Smooth muscle cell (in vitro differentiated cells): ENCODE data around the gene NEIL1. TPM values are rescaled to one million over a fixed set of nuclear protein-coding genes. Genes with fewer than 3 reads are reported as not detected.

ENCODE experiments used
- DNase-seq: peaks from one replicate; lab custom pipeline; 2025; ENCODE audit not compliant: unreplicated experiment; lab: John Stamatoyannopoulos, UW
- H2AFZ ChIP-seq: fragments of 200-600 bp; sonication (generic); 2 replicates; pipeline ENCODE4 v1.6.0; 2016; ENCODE audit warnings: antibody characterized with exemption, low read depth, mild to moderate bottlenecking
- H3F3A ChIP-seq: fragments of 200-600 bp; sonication (generic); 2 replicates; pipeline ENCODE4 v1.6.0; 2017; ENCODE audit warnings: antibody characterized with exemption, low read depth
- H3K27ac ChIP-seq: fragments of 200-600 bp; sonication (generic); 2 replicates; pipeline ENCODE4 v1.5.1; 2016; ENCODE audit warnings: low read depth, mild to moderate bottlenecking
- H3K27me3 ChIP-seq: fragments of 200-600 bp; sonication (generic); 2 replicates; pipeline ENCODE4 v1.6.1; 2016; ENCODE audit warnings: low read depth, mild to moderate bottlenecking
- H3K36me3 ChIP-seq: fragments of 200-600 bp; sonication (generic); 2 replicates; pipeline ENCODE4 v1.5.1; 2016; ENCODE audit warnings: low read depth
- H3K4me1 ChIP-seq: fragments of 200-600 bp; sonication (generic); 2 replicates; pipeline ENCODE4 v1.5.1; 2016; ENCODE audit warnings: low read depth
- H3K4me2 ChIP-seq: fragments of 200-600 bp; sonication (generic); 2 replicates; pipeline ENCODE4 v1.6.0; 2016; ENCODE audit warnings: mild to moderate bottlenecking
- H3K4me3 ChIP-seq: fragments of 200-600 bp; sonication (generic); 2 replicates; pipeline ENCODE4 v1.5.1; 2016; ENCODE audit warnings: mild to moderate bottlenecking
- H3K79me2 ChIP-seq: fragments of 200-600 bp; sonication (generic); 2 replicates; pipeline ENCODE4 v1.6.0; 2016; ENCODE audit warnings: low read depth, mild to moderate bottlenecking
- H3K9ac ChIP-seq: fragments of 200-600 bp; sonication (generic); 2 replicates; pipeline ENCODE4 v1.6.0; 2016; ENCODE audit warnings: low read depth
- H3K9me3 ChIP-seq: fragments of 200-600 bp; sonication (generic); replicated peaks from 2 replicates; pipeline ENCODE4 v1.5.1; 2016; ENCODE audit warnings: low read depth
- H4K20me1 ChIP-seq: fragments of 200-600 bp; sonication (generic); 2 replicates; pipeline ENCODE4 v1.6.0; 2016; ENCODE audit warnings: low read depth
- CTCF ChIP-seq: fragments of 200-600 bp; sonication (generic); IDR thresholded peaks from 2 replicates; pipeline ENCODE4 v1.5.1; 2017; ENCODE audit warnings: borderline replicate concordance, mild to moderate bottlenecking, antibody characterized with exemption; ENCODE audit not compliant: insufficient read depth, poor library complexity, severe bottlenecking
- WGBS: methylation state at CpG from one replicate; pipeline ENCODE4 v1.1.7; 2016; ENCODE audit warnings: low lambda C conversion rate; 5-methylcytosine and 5-hydroxymethylcytosine counted together
- polyA plus RNA-seq: library from polyadenylated mRNA; unstranded; fragments of >200 nt; fragmentation: Nextera tagmentation; extraction: Ambion mirVana; gene quantifications from 2 replicates; pipeline ENCODE4 v1.2.1, GENCODE V29; 2016
- total RNA-seq: library from RNA; depleted of rRNA; stranded (reverse); fragments of >200 nt; gene quantifications from 2 replicates; pipeline ENCODE4 v1.2.3, GENCODE V29; 2014

NEIL1 gene
- total and polyA plus RNA-seq, 2 experiments from 2014 or later = 2.5 to 15.1 TPM

GRCh38 chr15:75366163-75366562 lies 19.3 kb downstream of the NEIL1 start:
- no peaks in the 10 kb centered on the region for H3K9me3 ChIP-seq
- H4K20me1 ChIP-seq = peaks cover 6% of the 10 kb centered on the region
- 97% methylated on average over 3 of the region's 3 CpGs for WGBS
- no peak overlapping the region for H3K27ac ChIP-seq
- no peak overlapping the region for H3K9ac ChIP-seq
- no peak overlapping the region for H2AFZ ChIP-seq
- no peak overlapping the region for H3K4me3 ChIP-seq
- no peak for TF ChIP-seq CTCF
- peaks cover 9% of the 10 kb centered on the region for H3K4me1 ChIP-seq
- no peaks in the 10 kb centered on the region for H3K79me2 ChIP-seq
- H3K36me3 ChIP-seq = no peaks in the 10 kb centered on the region
- no peak for DNase-seq
- no peak overlapping the region for H3K4me2 ChIP-seq
- H3F3A ChIP-seq = peaks cover 4% of the 10 kb centered on the region
- H3K27me3 ChIP-seq = no peaks in the 10 kb centered on the region

GRCh38 chr15:75367006-75367405 lies 20.2 kb downstream of the NEIL1 start:
- TF ChIP-seq CTCF = no peak
- no peak overlapping the region for H3K4me2 ChIP-seq
- no peak overlapping the region for H2AFZ ChIP-seq
- H3K4me3 ChIP-seq = no peak overlapping the region
- H3K9me3 ChIP-seq = no peaks in the 10 kb centered on the region
- no peak overlapping the region for H3K27ac ChIP-seq
- H3K79me2 ChIP-seq = no peaks in the 10 kb centered on the region
- peaks cover 9% of the 10 kb centered on the region for H3K4me1 ChIP-seq
- H3F3A ChIP-seq = peaks cover 4% of the 10 kb centered on the region
- H3K36me3 ChIP-seq = no peaks in the 10 kb centered on the region
- no peaks in the 10 kb centered on the region for H3K27me3 ChIP-seq
- no peak for DNase-seq
- H3K9ac ChIP-seq = no peak overlapping the region
- peaks cover 6% of the 10 kb centered on the region for H4K20me1 ChIP-seq

GRCh38 chr15:75367406-75367912 lies 20.6 kb downstream of the NEIL1 start:
- H3K79me2 ChIP-seq = no peaks in the 10 kb centered on the region
- H3F3A ChIP-seq = peaks cover 4% of the 10 kb centered on the region
- no peak overlapping the region for H3K9ac ChIP-seq
- H3K4me1 ChIP-seq = peaks cover 9% of the 10 kb centered on the region
- 52% methylated on average over 7 of the region's 7 CpGs for WGBS
- H3K36me3 ChIP-seq = no peaks in the 10 kb centered on the region
- no peaks in the 10 kb centered on the region for H3K9me3 ChIP-seq
- H2AFZ ChIP-seq = no peak overlapping the region
- TF ChIP-seq CTCF = no peak
- H3K4me2 ChIP-seq = peak overlapping the region; percentile 88
- H3K4me3 ChIP-seq = peak overlapping the region; percentile 81
- no peak overlapping the region for H3K27ac ChIP-seq
- no peak for DNase-seq
- H3K27me3 ChIP-seq = no peaks in the 10 kb centered on the region
- H4K20me1 ChIP-seq = peaks cover 6% of the 10 kb centered on the region
